Measurements from ENCODE around the gene GPR137B. TPM values are rescaled to one million over a fixed set of nuclear protein-coding genes. Genes with fewer than 3 reads are reported as not detected.

GPR137B gene
- total and polyA plus RNA-seq, 2 experiments from 2014 or later = 4.5 to 11.1 TPM

DNA sequence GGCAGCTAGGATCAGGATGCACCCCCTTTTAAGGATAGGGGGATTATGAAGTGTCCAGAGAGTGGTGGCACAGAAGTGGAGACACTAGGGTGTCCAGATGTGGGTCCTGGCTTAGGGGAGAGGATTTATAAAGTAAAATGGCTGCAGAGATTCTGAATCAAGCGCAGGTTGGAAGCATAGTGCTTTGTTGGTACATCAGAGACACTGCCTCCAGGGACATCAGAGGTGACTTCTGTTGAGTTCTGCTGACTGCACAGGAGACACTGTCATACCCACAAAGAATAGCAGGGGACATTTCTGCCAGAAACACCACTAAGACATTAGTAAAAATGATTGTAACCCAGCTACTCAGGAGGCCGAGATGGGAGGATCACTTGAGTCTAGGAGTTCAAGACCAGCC, 16.4 kb downstream of the GPR137B start (continued):
- TF ChIP-seq, protein P1, sequence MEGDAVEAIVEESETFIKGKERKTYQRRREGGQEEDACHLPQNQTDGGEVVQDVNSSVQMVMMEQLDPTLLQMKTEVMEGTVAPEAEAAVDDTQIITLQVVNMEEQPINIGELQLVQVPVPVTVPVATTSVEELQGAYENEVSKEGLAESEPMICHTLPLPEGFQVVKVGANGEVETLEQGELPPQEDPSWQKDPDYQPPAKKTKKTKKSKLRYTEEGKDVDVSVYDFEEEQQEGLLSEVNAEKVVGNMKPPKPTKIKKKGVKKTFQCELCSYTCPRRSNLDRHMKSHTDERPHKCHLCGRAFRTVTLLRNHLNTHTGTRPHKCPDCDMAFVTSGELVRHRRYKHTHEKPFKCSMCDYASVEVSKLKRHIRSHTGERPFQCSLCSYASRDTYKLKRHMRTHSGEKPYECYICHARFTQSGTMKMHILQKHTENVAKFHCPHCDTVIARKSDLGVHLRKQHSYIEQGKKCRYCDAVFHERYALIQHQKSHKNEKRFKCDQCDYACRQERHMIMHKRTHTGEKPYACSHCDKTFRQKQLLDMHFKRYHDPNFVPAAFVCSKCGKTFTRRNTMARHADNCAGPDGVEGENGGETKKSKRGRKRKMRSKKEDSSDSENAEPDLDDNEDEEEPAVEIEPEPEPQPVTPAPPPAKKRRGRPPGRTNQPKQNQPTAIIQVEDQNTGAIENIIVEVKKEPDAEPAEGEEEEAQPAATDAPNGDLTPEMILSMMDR (conservative IDR thresholded peaks at IDR 0.05; ENCODE audit: low read depth in 2 of 2) = no peak
- TF ChIP-seq CREB1 (CRISPR knock-in tag; IDR thresholded peaks at IDR 0.05; ENCODE audit: low read depth) = no peak
- TF ChIP-seq ZNF331 (CRISPR knock-in tag; IDR thresholded peaks at IDR 0.05; ENCODE audit: low read depth) = no peak
- TF ChIP-seq EZH2phosphoT487 (IDR thresholded peaks at IDR 0.05; ENCODE audit: unreplicated experiment) = no peak
- TF ChIP-seq JUNB (IDR thresholded peaks at IDR 0.05; ENCODE audit: unreplicated experiment) = no peak

DNA sequence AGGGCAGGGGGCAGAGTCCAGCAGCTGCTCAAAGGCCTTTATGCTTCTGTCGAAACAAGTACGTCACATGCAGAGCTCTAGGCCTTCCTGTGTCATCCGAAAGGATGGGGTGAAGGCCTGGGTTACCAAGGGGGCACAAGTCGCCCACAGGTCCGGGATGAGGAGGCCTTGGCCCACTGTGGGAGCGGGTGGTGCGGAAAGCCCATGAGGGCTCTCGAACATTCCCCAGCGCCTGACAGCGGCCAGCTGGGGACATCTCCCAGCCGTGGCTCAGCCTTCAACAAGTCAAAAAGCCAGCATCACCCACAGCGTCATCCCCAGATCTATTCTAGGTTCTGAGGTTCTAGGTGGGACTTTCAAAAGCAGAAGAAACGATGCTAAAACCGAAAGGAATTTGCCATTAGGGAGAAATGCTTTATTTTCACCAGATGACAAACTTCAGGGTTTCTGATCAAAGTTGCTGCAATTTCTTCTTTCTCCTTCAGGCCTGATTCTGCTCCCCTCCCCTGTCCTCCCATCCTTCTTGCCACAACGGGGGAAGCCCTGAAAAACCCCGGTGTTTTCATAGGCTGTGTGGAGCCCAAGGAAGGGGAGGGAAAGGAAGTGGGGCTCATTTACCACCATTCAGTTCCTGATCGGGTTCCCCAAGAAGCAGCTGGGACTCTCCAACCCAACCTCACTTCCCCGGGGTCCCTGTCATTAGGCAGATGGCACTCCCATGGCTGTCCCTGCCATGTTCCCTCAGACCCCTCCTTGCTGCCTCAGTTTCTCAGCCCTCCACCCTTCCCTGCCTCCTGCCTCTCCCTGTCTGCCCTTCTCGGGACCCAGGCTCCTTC, 17.6 kb downstream of the GPR137B start:
- peaks cover 46% of the 10 kb centered on the region for H3K36me3 Mint-ChIP-seq (ENCODE audit: low read depth)
- H3K27me3 Mint-ChIP-seq (ENCODE audit: insufficient read depth, low read depth, poor library complexity) = peaks cover 14% of the 10 kb centered on the region
- ATAC-seq = no peak
- H4K20me1 ChIP-seq (replicated peaks; ENCODE audit: insufficient read depth) = no peaks in the 10 kb centered on the region; the same call in 1 of the 2 replicates
- no peak overlapping the region for H3K4me3 Mint-ChIP-seq
- H2AFZ ChIP-seq = no peak overlapping the region
- no peaks in the 10 kb centered on the region for H3K9me2 ChIP-seq (ENCODE audit: insufficient read depth)
- no peaks in the 10 kb centered on the region for H3K27me3 ChIP-seq (ENCODE audit: insufficient read depth)
- no peak overlapping the region for H3K4me2 ChIP-seq
- H3K4me1 Mint-ChIP-seq = peaks cover 9% of the 10 kb centered on the region
- no peak overlapping the region for H3K27ac ChIP-seq (ENCODE audit: low read depth)
- peaks cover 39% of the 10 kb centered on the region for H3K9me3 Mint-ChIP-seq
- 0 out of 2 replicates have a peak, but pooled peaks cover 4% of the 10 kb centered on the region for H3K79me2 ChIP-seq (replicated peaks; ENCODE audit: insufficient read depth)
- DNase-seq (ENCODE audit: low spot score) = no peak
- no peak overlapping the region for H3K4me3 ChIP-seq
- no peaks in the 10 kb centered on the region for H3K4me1 ChIP-seq (ENCODE audit: insufficient read depth)
- no peak overlapping the region for H3K27ac Mint-ChIP-seq
- peaks cover 7% of the 10 kb centered on the region; the same call in 1 of the 2 replicates for H3K36me3 ChIP-seq (ENCODE audit: insufficient read depth)
- H3F3A ChIP-seq (replicated peaks; ENCODE audit: low read depth) = no peaks in the 10 kb centered on the region
- TF ChIP-seq JUNB (IDR thresholded peaks at IDR 0.05; ENCODE audit: unreplicated experiment) (no peak), ZNF331 (CRISPR knock-in tag; IDR thresholded peaks at IDR 0.05; ENCODE audit: low read depth) (no peak), EZH2 (IDR thresholded peaks at IDR 0.05; ENCODE audit: low read depth, unreplicated experiment) (no peak), POLR2AphosphoS5 (IDR thresholded peaks at IDR 0.05; ENCODE audit: low read depth) (no peak), CREB1 (CRISPR knock-in tag; IDR thresholded peaks at IDR 0.05; ENCODE audit: low read depth) (no peak), ZNF114 (CRISPR knock-in tag; IDR thresholded peaks at IDR 0.05) (no peak), STAT1 (IDR thresholded peaks at IDR 0.05; ENCODE audit: unreplicated experiment) (no peak)
- TF ChIP-seq, protein P2, sequence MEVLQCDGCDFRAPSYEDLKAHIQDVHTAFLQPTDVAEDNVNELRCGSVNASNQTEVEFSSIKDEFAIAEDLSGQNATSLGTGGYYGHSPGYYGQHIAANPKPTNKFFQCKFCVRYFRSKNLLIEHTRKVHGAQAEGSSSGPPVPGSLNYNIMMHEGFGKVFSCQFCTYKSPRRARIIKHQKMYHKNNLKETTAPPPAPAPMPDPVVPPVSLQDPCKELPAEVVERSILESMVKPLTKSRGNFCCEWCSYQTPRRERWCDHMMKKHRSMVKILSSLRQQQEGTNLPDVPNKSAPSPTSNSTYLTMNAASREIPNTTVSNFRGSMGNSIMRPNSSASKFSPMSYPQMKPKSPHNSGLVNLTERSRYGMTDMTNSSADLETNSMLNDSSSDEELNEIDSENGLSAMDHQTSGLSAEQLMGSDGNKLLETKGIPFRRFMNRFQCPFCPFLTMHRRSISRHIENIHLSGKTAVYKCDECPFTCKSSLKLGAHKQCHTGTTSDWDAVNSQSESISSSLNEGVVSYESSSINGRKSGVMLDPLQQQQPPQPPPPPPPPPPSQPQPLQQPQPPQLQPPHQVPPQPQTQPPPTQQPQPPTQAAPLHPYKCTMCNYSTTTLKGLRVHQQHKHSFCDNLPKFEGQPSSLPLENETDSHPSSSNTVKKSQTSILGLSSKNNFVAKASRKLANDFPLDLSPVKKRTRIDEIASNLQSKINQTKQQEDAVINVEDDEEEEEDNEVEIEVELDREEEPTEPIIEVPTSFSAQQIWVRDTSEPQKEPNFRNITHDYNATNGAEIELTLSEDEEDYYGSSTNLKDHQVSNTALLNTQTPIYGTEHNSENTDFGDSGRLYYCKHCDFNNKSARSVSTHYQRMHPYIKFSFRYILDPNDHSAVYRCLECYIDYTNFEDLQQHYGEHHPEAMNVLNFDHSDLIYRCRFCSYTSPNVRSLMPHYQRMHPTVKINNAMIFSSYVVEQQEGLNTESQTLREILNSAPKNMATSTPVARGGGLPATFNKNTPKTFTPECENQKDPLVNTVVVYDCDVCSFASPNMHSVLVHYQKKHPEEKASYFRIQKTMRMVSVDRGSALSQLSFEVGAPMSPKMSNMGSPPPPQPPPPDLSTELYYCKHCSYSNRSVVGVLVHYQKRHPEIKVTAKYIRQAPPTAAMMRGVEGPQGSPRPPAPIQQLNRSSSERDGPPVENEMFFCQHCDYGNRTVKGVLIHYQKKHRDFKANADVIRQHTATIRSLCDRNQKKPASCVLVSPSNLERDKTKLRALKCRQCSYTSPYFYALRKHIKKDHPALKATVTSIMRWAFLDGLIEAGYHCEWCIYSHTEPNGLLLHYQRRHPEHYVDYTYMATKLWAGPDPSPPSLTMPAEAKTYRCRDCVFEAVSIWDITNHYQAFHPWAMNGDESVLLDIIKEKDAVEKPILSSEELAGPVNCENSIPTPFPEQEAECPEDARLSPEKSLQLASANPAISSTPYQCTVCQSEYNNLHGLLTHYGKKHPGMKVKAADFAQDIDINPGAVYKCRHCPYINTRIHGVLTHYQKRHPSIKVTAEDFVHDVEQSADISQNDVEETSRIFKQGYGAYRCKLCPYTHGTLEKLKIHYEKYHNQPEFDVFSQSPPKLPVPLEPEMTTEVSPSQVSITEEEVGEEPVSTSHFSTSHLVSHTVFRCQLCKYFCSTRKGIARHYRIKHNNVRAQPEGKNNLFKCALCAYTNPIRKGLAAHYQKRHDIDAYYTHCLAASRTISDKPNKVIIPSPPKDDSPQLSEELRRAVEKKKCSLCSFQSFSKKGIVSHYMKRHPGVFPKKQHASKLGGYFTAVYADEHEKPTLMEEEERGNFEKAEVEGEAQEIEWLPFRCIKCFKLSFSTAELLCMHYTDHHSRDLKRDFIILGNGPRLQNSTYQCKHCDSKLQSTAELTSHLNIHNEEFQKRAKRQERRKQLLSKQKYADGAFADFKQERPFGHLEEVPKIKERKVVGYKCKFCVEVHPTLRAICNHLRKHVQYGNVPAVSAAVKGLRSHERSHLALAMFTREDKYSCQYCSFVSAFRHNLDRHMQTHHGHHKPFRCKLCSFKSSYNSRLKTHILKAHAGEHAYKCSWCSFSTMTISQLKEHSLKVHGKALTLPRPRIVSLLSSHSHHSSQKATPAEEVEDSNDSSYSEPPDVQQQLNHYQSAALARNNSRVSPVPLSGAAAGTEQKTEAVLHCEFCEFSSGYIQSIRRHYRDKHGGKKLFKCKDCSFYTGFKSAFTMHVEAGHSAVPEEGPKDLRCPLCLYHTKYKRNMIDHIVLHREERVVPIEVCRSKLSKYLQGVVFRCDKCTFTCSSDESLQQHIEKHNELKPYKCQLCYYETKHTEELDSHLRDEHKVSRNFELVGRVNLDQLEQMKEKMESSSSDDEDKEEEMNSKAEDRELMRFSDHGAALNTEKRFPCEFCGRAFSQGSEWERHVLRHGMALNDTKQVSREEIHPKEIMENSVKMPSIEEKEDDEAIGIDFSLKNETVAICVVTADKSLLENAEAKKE (CRISPR knock-in tag; IDR thresholded peaks at IDR 0.05) = no peak
- TF ChIP-seq, protein P3, sequence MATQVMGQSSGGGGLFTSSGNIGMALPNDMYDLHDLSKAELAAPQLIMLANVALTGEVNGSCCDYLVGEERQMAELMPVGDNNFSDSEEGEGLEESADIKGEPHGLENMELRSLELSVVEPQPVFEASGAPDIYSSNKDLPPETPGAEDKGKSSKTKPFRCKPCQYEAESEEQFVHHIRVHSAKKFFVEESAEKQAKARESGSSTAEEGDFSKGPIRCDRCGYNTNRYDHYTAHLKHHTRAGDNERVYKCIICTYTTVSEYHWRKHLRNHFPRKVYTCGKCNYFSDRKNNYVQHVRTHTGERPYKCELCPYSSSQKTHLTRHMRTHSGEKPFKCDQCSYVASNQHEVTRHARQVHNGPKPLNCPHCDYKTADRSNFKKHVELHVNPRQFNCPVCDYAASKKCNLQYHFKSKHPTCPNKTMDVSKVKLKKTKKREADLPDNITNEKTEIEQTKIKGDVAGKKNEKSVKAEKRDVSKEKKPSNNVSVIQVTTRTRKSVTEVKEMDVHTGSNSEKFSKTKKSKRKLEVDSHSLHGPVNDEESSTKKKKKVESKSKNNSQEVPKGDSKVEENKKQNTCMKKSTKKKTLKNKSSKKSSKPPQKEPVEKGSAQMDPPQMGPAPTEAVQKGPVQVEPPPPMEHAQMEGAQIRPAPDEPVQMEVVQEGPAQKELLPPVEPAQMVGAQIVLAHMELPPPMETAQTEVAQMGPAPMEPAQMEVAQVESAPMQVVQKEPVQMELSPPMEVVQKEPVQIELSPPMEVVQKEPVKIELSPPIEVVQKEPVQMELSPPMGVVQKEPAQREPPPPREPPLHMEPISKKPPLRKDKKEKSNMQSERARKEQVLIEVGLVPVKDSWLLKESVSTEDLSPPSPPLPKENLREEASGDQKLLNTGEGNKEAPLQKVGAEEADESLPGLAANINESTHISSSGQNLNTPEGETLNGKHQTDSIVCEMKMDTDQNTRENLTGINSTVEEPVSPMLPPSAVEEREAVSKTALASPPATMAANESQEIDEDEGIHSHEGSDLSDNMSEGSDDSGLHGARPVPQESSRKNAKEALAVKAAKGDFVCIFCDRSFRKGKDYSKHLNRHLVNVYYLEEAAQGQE (IDR thresholded peaks at IDR 0.05; ENCODE audit: unreplicated experiment) = no peak
